ENCODE data around the gene BEST2.

Gene BEST2

DNA sequence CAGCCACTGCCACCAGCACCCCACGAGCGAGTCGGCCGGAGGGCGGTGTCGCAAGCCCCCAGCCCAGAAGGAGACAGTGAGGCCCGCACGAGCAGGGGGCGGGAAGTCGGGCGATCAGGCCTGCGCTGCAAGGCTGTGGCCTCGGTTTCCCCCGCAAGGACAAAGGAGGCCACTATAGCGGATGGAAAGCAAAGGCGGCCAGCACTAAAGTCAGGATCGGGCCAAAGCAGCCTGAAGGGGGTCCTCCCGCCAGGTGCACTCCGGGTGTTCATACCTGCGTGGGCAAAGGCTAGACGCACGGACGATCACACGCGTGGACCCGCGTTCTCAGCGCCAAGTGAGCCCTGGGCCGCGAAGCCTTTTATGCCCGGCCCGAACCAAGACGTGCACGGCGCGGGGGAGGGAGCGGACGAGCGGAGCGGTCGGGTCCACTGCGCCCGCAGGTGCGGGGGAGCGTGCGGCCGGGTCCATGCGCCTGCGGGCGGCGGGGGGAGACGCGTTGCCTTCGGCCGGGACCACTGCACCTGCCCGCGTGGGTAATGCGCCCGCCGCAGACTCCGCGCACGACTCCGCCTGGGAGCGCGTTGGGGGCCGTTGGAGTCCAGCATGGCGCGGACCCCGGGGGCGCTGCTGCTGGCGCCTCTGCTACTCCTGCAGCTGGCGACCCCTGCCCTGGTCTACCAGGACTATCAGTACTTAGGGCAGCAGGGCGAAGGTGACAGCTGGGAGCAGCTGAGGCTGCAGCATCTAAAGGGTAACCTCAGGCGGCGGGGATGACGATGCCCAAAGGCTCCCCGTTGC, 50.1 kb downstream of the BEST2 start, which contains the start of the genes PRDX2 and THSD8:
Gene PRDX2, minus strand, starts transcription at position 335 of the 801 bp plus-strand sequence. CDS start 539 bp downstream, outside the sequence.
Gene THSD8, plus strand, starts transcription at position 604 of the 801 bp plus-strand sequence. Its CDS starts 3 bp downstream, at position 607.
- DNase-seq (ENCODE audit: low read depth) = peak; percentile 68

GRCh38 chr19:12802267-12803106, 50.9 kb downstream of the BEST2 start:
- DNase-seq (ENCODE audit: low read depth) = no peak

- DNase-seq (ENCODE audit: low read depth) = no peak
Observed at GRCh38 chr19:12804051-12804450, 52.5 kb downstream of the BEST2 start.

DNA sequence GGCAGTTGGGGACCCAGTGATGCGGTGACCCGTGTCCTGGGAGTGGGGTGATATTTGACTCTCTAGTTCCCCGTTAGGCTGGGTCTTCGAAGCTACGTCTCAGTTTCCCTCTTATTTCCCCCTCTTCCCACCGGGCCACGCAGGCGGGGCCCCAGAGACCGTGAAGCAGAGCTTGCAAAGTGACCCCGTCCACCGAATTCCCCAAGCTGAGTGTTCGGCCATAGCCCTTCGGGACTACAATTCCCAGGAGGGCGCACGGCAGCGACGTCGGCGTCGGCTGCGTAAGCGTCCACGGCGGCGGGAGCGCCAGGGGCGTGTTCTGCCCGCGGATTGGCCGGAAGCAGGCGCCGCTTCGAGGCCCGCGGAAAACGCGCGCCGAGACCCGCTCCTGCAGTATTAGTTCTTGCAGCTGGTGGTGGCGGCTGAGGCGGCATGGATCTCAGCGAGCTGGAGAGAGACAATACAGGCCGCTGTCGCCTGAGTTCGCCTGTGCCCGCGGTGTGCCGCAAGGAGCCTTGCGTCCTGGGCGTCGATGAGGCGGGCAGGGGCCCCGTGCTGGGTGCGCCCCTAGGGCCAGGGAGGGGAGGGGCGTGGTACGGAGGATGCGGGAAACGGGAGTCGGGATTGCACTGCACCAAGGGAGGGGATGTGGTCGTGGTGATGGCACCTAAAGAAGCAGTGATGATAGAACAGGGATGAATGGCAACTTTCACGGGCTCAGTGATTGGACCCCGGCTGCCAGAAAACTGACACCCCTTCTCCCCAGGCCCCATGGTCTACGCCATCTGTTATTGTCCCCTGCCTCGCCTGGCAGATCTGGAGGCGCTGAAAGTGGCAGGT, 54.9 kb downstream of the BEST2 start, which contains the start of gene RNASEH2A:
Gene RNASEH2A, plus strand, starts transcription at position 343 of the 840 bp plus-strand sequence. Its CDS starts 90 bp downstream, at position 433.
- DNase-seq (ENCODE audit: low read depth) = peak; percentile 85

All from amniotic epithelial cell (primary cell).